WTC11 (cell line): ENCODE measurements around the gene HS3ST3A1.

Experiments
- CREB1 ChIP-seq: sonication (generic); formaldehyde crosslinking; IDR thresholded peaks from 2 replicates; pipeline ENCODE4 v1.8.0; 2023; ENCODE audit warnings: mild to moderate bottlenecking, missing genetic modification reagents
- CTCF ChIP-seq: fragments of 200-600 bp; IDR thresholded peaks from 2 replicates; pipeline ENCODE4 v1.8.0; 2022; ENCODE audit warnings: antibody characterized with exemption
- GABPB1 ChIP-seq: sonication (generic); formaldehyde crosslinking; IDR thresholded peaks from 2 replicates; pipeline ENCODE4 v1.8.1; 2023; ENCODE audit warnings: mild to moderate bottlenecking, missing genetic modification reagents
- SP1 ChIP-seq: sonication (generic); formaldehyde crosslinking; conservative IDR thresholded peaks from 2 replicates; pipeline ENCODE4 v1.8.1; 2022; ENCODE audit warnings: missing genetic modification reagents
- STAT6 ChIP-seq: sonication (generic); formaldehyde crosslinking; conservative IDR thresholded peaks from 2 replicates; pipeline ENCODE4 v1.8.1; 2023; ENCODE audit warnings: mild to moderate bottlenecking, low read depth, missing genetic modification reagents, moderate library complexity
- ZNF121 ChIP-seq: sonication (generic); formaldehyde crosslinking; IDR thresholded peaks from 2 replicates; pipeline ENCODE4 v1.8.0; 2023; ENCODE audit warnings: missing genetic modification reagents
- TF ChIP-seq, protein P1 (sequence below): sonication (generic); formaldehyde crosslinking; IDR thresholded peaks from 2 replicates; pipeline ENCODE4 v1.8.0; 2022; ENCODE audit warnings: mild to moderate bottlenecking, missing genetic modification reagents
- TF ChIP-seq, protein P2 (sequence below): sonication (generic); formaldehyde crosslinking; IDR thresholded peaks from 2 replicates; pipeline ENCODE4 v1.8.0; 2022; ENCODE audit warnings: mild to moderate bottlenecking, missing genetic modification reagents
- TF ChIP-seq, protein P3 (sequence below): sonication (generic); formaldehyde crosslinking; IDR thresholded peaks from 2 replicates; pipeline ENCODE4 v1.8.0; 2022; ENCODE audit warnings: missing genetic modification reagents

GRCh38 chr17:13503526-13503925, 98.2 kb downstream of the HS3ST3A1 start:
- TF ChIP-seq GABPB1 (CRISPR knock-in tag) (no peak), CTCF (no peak), STAT6 (CRISPR knock-in tag) (no peak), CREB1 (CRISPR knock-in tag) (no peak), SP1 (CRISPR knock-in tag) (no peak), ZNF121 (CRISPR knock-in tag) (no peak)
- TF ChIP-seq, protein P1, sequence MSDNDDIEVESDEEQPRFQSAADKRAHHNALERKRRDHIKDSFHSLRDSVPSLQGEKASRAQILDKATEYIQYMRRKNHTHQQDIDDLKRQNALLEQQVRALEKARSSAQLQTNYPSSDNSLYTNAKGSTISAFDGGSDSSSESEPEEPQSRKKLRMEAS (CRISPR knock-in tag): no peak
- TF ChIP-seq, protein P2, sequence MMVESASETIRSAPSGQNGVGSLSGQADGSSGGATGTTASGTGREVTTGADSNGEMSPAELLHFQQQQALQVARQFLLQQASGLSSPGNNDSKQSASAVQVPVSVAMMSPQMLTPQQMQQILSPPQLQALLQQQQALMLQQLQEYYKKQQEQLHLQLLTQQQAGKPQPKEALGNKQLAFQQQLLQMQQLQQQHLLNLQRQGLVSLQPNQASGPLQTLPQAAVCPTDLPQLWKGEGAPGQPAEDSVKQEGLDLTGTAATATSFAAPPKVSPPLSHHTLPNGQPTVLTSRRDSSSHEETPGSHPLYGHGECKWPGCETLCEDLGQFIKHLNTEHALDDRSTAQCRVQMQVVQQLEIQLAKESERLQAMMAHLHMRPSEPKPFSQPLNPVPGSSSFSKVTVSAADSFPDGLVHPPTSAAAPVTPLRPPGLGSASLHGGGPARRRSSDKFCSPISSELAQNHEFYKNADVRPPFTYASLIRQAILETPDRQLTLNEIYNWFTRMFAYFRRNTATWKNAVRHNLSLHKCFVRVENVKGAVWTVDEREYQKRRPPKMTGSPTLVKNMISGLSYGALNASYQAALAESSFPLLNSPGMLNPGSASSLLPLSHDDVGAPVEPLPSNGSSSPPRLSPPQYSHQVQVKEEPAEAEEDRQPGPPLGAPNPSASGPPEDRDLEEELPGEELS (CRISPR knock-in tag): no peak
- TF ChIP-seq, protein P3, sequence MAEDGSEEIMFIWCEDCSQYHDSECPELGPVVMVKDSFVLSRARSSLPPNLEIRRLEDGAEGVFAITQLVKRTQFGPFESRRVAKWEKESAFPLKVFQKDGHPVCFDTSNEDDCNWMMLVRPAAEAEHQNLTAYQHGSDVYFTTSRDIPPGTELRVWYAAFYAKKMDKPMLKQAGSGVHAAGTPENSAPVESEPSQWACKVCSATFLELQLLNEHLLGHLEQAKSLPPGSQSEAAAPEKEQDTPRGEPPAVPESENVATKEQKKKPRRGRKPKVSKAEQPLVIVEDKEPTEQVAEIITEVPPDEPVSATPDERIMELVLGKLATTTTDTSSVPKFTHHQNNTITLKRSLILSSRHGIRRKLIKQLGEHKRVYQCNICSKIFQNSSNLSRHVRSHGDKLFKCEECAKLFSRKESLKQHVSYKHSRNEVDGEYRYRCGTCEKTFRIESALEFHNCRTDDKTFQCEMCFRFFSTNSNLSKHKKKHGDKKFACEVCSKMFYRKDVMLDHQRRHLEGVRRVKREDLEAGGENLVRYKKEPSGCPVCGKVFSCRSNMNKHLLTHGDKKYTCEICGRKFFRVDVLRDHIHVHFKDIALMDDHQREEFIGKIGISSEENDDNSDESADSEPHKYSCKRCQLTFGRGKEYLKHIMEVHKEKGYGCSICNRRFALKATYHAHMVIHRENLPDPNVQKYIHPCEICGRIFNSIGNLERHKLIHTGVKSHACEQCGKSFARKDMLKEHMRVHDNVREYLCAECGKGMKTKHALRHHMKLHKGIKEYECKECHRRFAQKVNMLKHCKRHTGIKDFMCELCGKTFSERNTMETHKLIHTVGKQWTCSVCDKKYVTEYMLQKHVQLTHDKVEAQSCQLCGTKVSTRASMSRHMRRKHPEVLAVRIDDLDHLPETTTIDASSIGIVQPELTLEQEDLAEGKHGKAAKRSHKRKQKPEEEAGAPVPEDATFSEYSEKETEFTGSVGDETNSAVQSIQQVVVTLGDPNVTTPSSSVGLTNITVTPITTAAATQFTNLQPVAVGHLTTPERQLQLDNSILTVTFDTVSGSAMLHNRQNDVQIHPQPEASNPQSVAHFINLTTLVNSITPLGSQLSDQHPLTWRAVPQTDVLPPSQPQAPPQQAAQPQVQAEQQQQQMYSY: no peak
